Panc1 (cell line): ENCODE results near the gene AMN. TPM values are rescaled to one million over a fixed set of nuclear protein-coding genes. Genes with fewer than 3 reads are reported as not detected.

Experiments used
- ATAC-seq: fragments of 200-7000 bp; cut with Tn5 transposase; 2 replicates; pipeline ENCODE4 v1.9.1; 2020; ENCODE audit warnings: mild to moderate bottlenecking, moderate library complexity
- BruUV-seq: library from RNA; stranded (reverse); fragments of 400-500 nt; replicated peaks from 2 replicates; lab custom pipeline; 2021; lab: Mats Ljungman, UMichigan
- CTCF ChIA-PET: fragments of 300-600 bp; sonication (Branson Sonifier 250); formaldehyde crosslinking; loops from one replicate; lab custom pipeline; 2022; ENCODE audit warnings: antibody characterized with exemption; lab: Charles Lee
- POLR2A ChIA-PET: fragments of 300-600 bp; sonication (Branson Sonifier 250); formaldehyde crosslinking; loops from one replicate; lab custom pipeline; 2022; ENCODE audit warnings: antibody characterized with exemption; lab: Charles Lee
- DNase-seq: peaks from one replicate; pipeline ENCODE4 v3.0.0-alpha.2; 2010; ENCODE audit warnings: low read depth, low spot score
- H3K27ac ChIP-seq: 2 replicates; pipeline ENCODE4 v1.5.1; 2011; ENCODE audit warnings: mild to moderate bottlenecking, low read length, inconsistent platforms
- H3K27me3 ChIP-seq: fragments of 200-500 bp; sonication (Bioruptor generic); 2 replicates; pipeline ENCODE4 v1.6.0; 2014; ENCODE audit warnings: low read length, inconsistent platforms; ENCODE audit not compliant: control insufficient read depth, insufficient read depth
- H3K36me3 ChIP-seq: fragments of 200-500 bp; sonication (Bioruptor generic); 2 replicates; pipeline ENCODE4 v1.5.1; 2014; ENCODE audit warnings: inconsistent platforms, mild to moderate bottlenecking, low read length, moderate library complexity; ENCODE audit not compliant: control insufficient read depth, insufficient read depth
- H3K4me1 ChIP-seq: 2 replicates; pipeline ENCODE4 v1.5.1; 2011; ENCODE audit warnings: inconsistent platforms, mild to moderate bottlenecking, low read length, moderate library complexity; ENCODE audit not compliant: control insufficient read depth, insufficient read depth
- H3K4me3 ChIP-seq, 2 experiments: 2 replicates each; pipeline ENCODE4 v1.5.1; 2011 to 2012; ENCODE audit warnings: low read depth in 2 of 2, low read length in 2 of 2, mild to moderate bottlenecking in 2 of 2, inconsistent platforms in 1 of 2, moderate library complexity in 1 of 2
- H3K9me3 ChIP-seq: fragments of 200-500 bp; sonication (Bioruptor generic); 2 replicates; pipeline ENCODE4 v1.5.1; 2014; ENCODE audit warnings: low read depth, mild to moderate bottlenecking, inconsistent platforms, low read length, moderate library complexity; ENCODE audit not compliant: control insufficient read depth, insufficient read depth
- POLR2AphosphoS5 ChIP-seq: IDR thresholded peaks from 2 replicates; pipeline ENCODE4 v1.6.1; 2012; ENCODE audit warnings: mild to moderate bottlenecking, low read depth, low read length, moderate library complexity
- SIN3A ChIP-seq: IDR thresholded peaks from 2 replicates; pipeline ENCODE4 v1.6.1; 2012; ENCODE audit warnings: low read depth, mild to moderate bottlenecking, low read length, moderate library complexity, borderline replicate concordance; ENCODE audit not compliant: insufficient read depth
- TCF7L2 ChIP-seq: IDR thresholded peaks from 2 replicates; pipeline ENCODE4 v1.6.1; 2011; ENCODE audit warnings: mild to moderate bottlenecking, low read depth, low read length, inconsistent platforms
- in situ Hi-C: cut with HindIII; loops from 2 replicates; pipeline ENCODE4 v1.10.0; 2016; ENCODE audit warnings: low sequenced_read_pairs, low pct_unique_long_range_greater_than_20kb
- intact Hi-C: fragments of 100-400 bp; cut with micrococcal nuclease; formaldehyde crosslinking; loops from one replicate; pipeline ENCODE4 v1.10.0; 2022; ENCODE audit not compliant: unreplicated experiment
- total RNA-seq: library from RNA; stranded (reverse); gene quantifications from one replicate; pipeline ENCODE4 v1.2.1, GENCODE V29; 2021; ENCODE audit not compliant: unreplicated experiment
- TF ChIP-seq, protein P1 (sequence below): fragments of 450-650 bp; IDR thresholded peaks from 2 replicates; pipeline ENCODE4 v1.5.1; 2017; ENCODE audit warnings: mild to moderate bottlenecking
- TF ChIP-seq, protein P2 (sequence below), 2 experiments: IDR thresholded peaks; 2 replicates each; pipeline ENCODE4 v1.6.1; 2011 to 2012; ENCODE audit warnings: low read depth in 2 of 2, control low read depth in 1 of 2, low read length in 1 of 2, mild to moderate bottlenecking in 1 of 2, moderate library complexity in 1 of 2; ENCODE audit not compliant: insufficient read depth in 1 of 2

Gene AMN
- total RNA-seq, 1 experiment from 2014 or later, result 0.44 TPM

DNA sequence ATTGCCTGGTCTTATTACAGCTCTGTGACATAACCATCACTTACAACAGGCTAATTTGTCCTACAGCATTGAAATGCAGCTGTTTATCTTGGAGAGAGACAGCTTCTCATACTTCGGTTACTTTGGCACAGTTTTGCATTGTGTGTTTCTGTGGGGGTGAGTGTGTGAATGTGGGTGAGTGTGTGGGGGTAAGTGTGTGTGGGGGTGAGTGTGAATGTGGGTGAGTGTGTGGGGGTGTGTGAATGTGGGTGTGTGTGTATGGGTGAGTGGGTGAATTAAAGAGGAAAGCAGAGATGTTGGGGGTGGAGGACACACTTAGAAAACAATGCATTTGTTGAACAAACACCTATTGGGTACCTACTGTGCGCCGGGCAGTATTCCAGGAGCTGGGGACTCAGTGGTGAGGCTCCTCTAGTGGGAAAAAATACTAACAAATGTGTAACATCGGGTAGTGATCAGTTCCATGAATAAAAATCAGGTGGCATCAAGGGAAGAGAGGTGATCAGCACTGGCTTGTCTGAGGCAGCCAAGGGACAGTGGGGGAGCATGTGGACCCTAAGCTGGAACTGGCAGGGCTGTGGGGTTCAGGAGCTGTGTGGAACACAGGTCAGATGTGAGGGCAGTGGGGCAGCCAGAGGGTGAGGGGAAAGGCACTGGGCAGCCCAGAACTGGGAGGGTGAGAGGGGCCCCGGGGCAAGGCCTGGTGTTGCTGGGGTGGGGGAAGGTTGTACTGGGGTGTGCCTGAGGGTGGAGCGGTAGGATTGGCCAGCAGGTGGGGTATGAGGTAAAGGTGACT is 44.1 kb upstream of the AMN start:
- no TSS peak for BruUV-seq
- no peak overlapping the region for H3K27ac ChIP-seq
- DNase-seq, result no peak
- ChIA-PET CTCF (no interaction called here), POLR2A (no interaction called here)
- ATAC-seq, result 0 out of 2 replicates have a peak, but pooled peaks have one; percentile 26
- TF ChIP-seq, protein P1, sequence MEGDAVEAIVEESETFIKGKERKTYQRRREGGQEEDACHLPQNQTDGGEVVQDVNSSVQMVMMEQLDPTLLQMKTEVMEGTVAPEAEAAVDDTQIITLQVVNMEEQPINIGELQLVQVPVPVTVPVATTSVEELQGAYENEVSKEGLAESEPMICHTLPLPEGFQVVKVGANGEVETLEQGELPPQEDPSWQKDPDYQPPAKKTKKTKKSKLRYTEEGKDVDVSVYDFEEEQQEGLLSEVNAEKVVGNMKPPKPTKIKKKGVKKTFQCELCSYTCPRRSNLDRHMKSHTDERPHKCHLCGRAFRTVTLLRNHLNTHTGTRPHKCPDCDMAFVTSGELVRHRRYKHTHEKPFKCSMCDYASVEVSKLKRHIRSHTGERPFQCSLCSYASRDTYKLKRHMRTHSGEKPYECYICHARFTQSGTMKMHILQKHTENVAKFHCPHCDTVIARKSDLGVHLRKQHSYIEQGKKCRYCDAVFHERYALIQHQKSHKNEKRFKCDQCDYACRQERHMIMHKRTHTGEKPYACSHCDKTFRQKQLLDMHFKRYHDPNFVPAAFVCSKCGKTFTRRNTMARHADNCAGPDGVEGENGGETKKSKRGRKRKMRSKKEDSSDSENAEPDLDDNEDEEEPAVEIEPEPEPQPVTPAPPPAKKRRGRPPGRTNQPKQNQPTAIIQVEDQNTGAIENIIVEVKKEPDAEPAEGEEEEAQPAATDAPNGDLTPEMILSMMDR, result no peak
- no peak for TF ChIP-seq TCF7L2
- no peak for TF ChIP-seq POLR2AphosphoS5
- TF ChIP-seq, protein P2, sequence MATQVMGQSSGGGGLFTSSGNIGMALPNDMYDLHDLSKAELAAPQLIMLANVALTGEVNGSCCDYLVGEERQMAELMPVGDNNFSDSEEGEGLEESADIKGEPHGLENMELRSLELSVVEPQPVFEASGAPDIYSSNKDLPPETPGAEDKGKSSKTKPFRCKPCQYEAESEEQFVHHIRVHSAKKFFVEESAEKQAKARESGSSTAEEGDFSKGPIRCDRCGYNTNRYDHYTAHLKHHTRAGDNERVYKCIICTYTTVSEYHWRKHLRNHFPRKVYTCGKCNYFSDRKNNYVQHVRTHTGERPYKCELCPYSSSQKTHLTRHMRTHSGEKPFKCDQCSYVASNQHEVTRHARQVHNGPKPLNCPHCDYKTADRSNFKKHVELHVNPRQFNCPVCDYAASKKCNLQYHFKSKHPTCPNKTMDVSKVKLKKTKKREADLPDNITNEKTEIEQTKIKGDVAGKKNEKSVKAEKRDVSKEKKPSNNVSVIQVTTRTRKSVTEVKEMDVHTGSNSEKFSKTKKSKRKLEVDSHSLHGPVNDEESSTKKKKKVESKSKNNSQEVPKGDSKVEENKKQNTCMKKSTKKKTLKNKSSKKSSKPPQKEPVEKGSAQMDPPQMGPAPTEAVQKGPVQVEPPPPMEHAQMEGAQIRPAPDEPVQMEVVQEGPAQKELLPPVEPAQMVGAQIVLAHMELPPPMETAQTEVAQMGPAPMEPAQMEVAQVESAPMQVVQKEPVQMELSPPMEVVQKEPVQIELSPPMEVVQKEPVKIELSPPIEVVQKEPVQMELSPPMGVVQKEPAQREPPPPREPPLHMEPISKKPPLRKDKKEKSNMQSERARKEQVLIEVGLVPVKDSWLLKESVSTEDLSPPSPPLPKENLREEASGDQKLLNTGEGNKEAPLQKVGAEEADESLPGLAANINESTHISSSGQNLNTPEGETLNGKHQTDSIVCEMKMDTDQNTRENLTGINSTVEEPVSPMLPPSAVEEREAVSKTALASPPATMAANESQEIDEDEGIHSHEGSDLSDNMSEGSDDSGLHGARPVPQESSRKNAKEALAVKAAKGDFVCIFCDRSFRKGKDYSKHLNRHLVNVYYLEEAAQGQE (IDR thresholded peaks at IDR 0.05; ENCODE audit: insufficient read depth in 1 of 2, low read depth in 2 of 2, low read length in 1 of 2), result no peak
- no peak for TF ChIP-seq SIN3A
- H3K4me1 ChIP-seq, result no peaks in the 10 kb centered on the region
- no peaks in the 10 kb centered on the region for H3K9me3 ChIP-seq
- peaks cover 7% of the 10 kb centered on the region; the same call in 1 of the 2 replicates for H3K36me3 ChIP-seq
- H3K27me3 ChIP-seq, result no peaks in the 10 kb centered on the region
- in situ Hi-C loops (no loop called here), intact Hi-C loops (no loop called here)
- no peak overlapping the region for H3K4me3 ChIP-seq

DNA sequence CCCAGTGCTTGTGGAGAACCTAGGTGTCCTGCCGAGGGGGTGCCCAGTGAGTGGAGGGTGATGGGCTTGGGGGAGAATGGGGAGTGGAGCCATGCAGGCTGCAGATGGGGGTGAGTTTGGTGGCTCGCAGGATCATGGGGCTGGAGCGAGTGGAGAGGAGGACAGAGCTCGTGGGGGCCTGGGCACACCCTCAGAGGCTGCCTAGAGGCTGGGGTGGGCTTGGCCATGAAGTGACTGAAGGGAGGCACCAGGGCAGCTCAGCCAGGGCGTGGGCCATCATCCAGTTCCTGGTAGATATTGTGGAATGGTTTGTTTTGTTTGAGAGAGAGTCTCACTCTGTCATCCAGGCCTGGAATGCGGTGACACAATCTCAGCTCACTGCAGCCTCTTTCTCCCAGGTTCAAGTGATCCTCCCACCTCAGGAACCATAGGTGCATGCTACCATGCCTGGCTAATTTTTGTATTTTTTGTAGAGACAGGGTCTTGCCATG is 43.4 kb upstream of the AMN start:
- intact Hi-C loops (no loop called here), in situ Hi-C loops (no loop called here)
- H3K27me3 ChIP-seq, result no peaks in the 10 kb centered on the region
- no peak overlapping the region for H3K27ac ChIP-seq
- no peaks in the 10 kb centered on the region for H3K4me1 ChIP-seq
- no TSS peak for BruUV-seq
- peak; percentile 45; the same call in 1 of the 2 replicates for ATAC-seq
- ChIA-PET CTCF (interaction anchor here (0.6 kb wide), 1 partner anchor 1007 kb away, joined by 6 read pairs; no protein-coding TSS in a partner anchor), POLR2A (no interaction called here)
- TF ChIP-seq SIN3A, result no peak
- TF ChIP-seq, protein P2 (IDR thresholded peaks at IDR 0.05; ENCODE audit: insufficient read depth in 1 of 2, low read depth in 2 of 2, low read length in 1 of 2), result no peak
- TF ChIP-seq POLR2AphosphoS5, result no peak
- TF ChIP-seq, protein P1, result no peak
- no peak for TF ChIP-seq TCF7L2
- no peaks in the 10 kb centered on the region for H3K9me3 ChIP-seq
- peaks cover 7% of the 10 kb centered on the region; the same call in 1 of the 2 replicates for H3K36me3 ChIP-seq
- DNase-seq, result no peak
- no peak overlapping the region for H3K4me3 ChIP-seq
